ENCODE data around the gene SUPT5H. TPM values are rescaled to one million over a fixed set of nuclear protein-coding genes. Genes with fewer than 3 reads are reported as not detected.

The SUPT5H gene
- total and polyA plus RNA-seq, 2 of the 13 experiments (the other 11 are each of a cell fraction or from before 2014, with no cell fraction given), result 48.2 to 51.7 TPM

- no peak for TF ChIP-seq THYN1 (CRISPR knock-in tag; IDR thresholded peaks at IDR 0.05; ENCODE audit: borderline replicate concordance, low read depth)
- TF ChIP-seq TAF1 (CRISPR knock-in tag; IDR thresholded peaks at IDR 0.05), result no peak
- TF ChIP-seq HINFP (CRISPR knock-in tag; IDR thresholded peaks at IDR 0.05; ENCODE audit: low read depth), result no peak
- TF ChIP-seq ARID2 (CRISPR knock-in tag; IDR thresholded peaks at IDR 0.05; ENCODE audit: borderline replicate concordance), result no peak
- TF ChIP-seq IRF1 (CRISPR knock-in tag; IDR thresholded peaks at IDR 0.05; ENCODE audit: low read depth), result no peak
- TF ChIP-seq ZHX1 (CRISPR knock-in tag; IDR thresholded peaks at IDR 0.05; ENCODE audit: low read depth), result peak; percentile 29; the same call in 1 of the 2 replicates
- TF ChIP-seq ZNF501 (CRISPR knock-in tag; IDR thresholded peaks at IDR 0.05), result no peak
- TF ChIP-seq AGO2 (optimal IDR thresholded peaks at IDR 0.05; ENCODE audit: low read depth, low read length), result peak; percentile 31
- TF ChIP-seq TOPORS (CRISPR knock-in tag; IDR thresholded peaks at IDR 0.05), result no peak
- TF ChIP-seq MLLT10 (CRISPR knock-in tag; IDR thresholded peaks at IDR 0.05), result no peak
- TF ChIP-seq LCORL (IDR thresholded peaks at IDR 0.05), result no peak
- TF ChIP-seq LCORL (CRISPR knock-in tag; IDR thresholded peaks at IDR 0.05), result no peak
- TF ChIP-seq MNT (IDR thresholded peaks at IDR 0.05), result no peak
- no peak for TF ChIP-seq THRA (CRISPR knock-in tag; IDR thresholded peaks at IDR 0.05; ENCODE audit: borderline replicate concordance)
Measured at GRCh38 chr19:39402346-39403300, 42.8 kb upstream of the SUPT5H start (continued).
